ENCODE measurements around the gene POLR1B. TPM values are rescaled to one million over a fixed set of nuclear protein-coding genes. Genes with fewer than 3 reads are reported as not detected.

Gene POLR1B
- total and polyA plus RNA-seq, 2 of the 13 experiments (the other 11 are each of a cell fraction or from before 2014, with no cell fraction given), result 18.3 to 46.0 TPM

- WGBS (ENCODE audit: low lambda C conversion rate), result 93% methylated on average over 7 of the region's 7 CpGs
- DNase-seq (ENCODE audit: low spot score), result no peak
- Histone ChIP-seq H3K9me3 (ENCODE audit: low read length) (no peaks in the 10 kb centered on the region), H4K20me1 (ENCODE audit: insufficient read depth, low read length) (no peaks in the 10 kb centered on the region), H3K4me3 (replicated peaks in 1 of 3; ENCODE audit: insufficient read depth in 1 of 3, low read depth in 2 of 3, low read length in 3 of 3) (no peak overlapping the region), H3K36me3 (replicated peaks in 1 of 2; ENCODE audit: control insufficient read depth in 1 of 2, insufficient read depth in 2 of 2, low read length in 2 of 2) (peaks cover 11 to 18% of the 10 kb centered on the region in 2 experiments), H3K27ac (ENCODE audit: extremely low read length, insufficient read depth, low read length) (no peak overlapping the region), H3K27me3 (ENCODE audit: control insufficient read depth in 1 of 2, insufficient read depth in 2 of 2, low read length in 2 of 2) (peaks cover 0 to 4% of the 10 kb centered on the region in 2 experiments; a peak in 1 of 5 replicates), H3K79me2 (ENCODE audit: insufficient read depth, low read length) (peaks cover 4% of the 10 kb centered on the region), H3K9ac (ENCODE audit: insufficient read depth, low read depth, low read length) (no peak overlapping the region), H3K4me1 (ENCODE audit: insufficient read depth, low read length) (peaks cover 19% of the 10 kb centered on the region), H3K4me2 (ENCODE audit: low read depth, low read length) (no peak overlapping the region), H2AFZ (ENCODE audit: low read length) (no peak overlapping the region)
- ChIA-PET POLR2A (no interaction called here), CTCF (ENCODE audit: low intra/inter-chr PET ratio, low total read pairs) (no interaction called here)
- in situ Hi-C loops (cut with HindIII; ENCODE audit: extremely low pct_ligation_motif_present, low pct_unique_long_range_greater_than_20kb), result loop anchor here (5.0 kb wide), 1 partner anchor 98 kb away; the partner anchor contains the start of gene TTL
- TF ChIP-seq PAXIP1 (CRISPR knock-in tag; conservative IDR thresholded peaks at IDR 0.05) (no peak), ZNF121 (CRISPR knock-in tag; IDR thresholded peaks at IDR 0.05) (peak; percentile 69)
- no TSS peak for BruUV-seq (replicated peaks)
- no peak for ATAC-seq
- FAIRE-seq, result no peak
- intact Hi-C loops (cut with micrococcal nuclease; ENCODE audit: unreplicated experiment), result loop anchor here (5.0 to 10.0 kb wide), 2 partner anchors 38 to 325 kb away; partner anchors contain the start of genes POLR1B and ZC3H8
Observed at GRCh38 chr2:112580084-112580483, 37.8 kb downstream of the POLR1B start.

- no peak overlapping the region for H3K27ac ChIP-seq (ENCODE audit: extremely low read length, insufficient read depth, low read length)
- CTCF ChIA-PET (ENCODE audit: low intra/inter-chr PET ratio, low total read pairs), result interaction anchor here (0.7 to 1.9 kb wide), 4 partner anchors 102 to 144 kb away, joined by 3 to 5 read pairs (median 3); no protein-coding TSS in a partner anchor
- no peak overlapping the region for H2AFZ ChIP-seq (ENCODE audit: low read length)
- H3K4me3 ChIP-seq (replicated peaks in 1 of 3; ENCODE audit: insufficient read depth in 1 of 3, low read depth in 2 of 3, low read length in 3 of 3), result no peak overlapping the region
- H3K79me2 ChIP-seq (ENCODE audit: insufficient read depth, low read length), result peaks cover 10% of the 10 kb centered on the region
- H3K9me3 ChIP-seq (ENCODE audit: low read length), result no peaks in the 10 kb centered on the region
- ATAC-seq (no peak), DNase-seq (ENCODE audit: low spot score) (peak; percentile 60), FAIRE-seq (no peak)
- 49% methylated on average over 10 of the region's 10 CpGs for WGBS (ENCODE audit: low lambda C conversion rate)
- H3K4me1 ChIP-seq (ENCODE audit: insufficient read depth, low read length), result peaks cover 40% of the 10 kb centered on the region
- H3K4me2 ChIP-seq (ENCODE audit: low read depth, low read length), result 0 out of 2 replicates have a peak overlapping the region, but pooled peaks have one; percentile 91
- intact Hi-C loops (cut with micrococcal nuclease; ENCODE audit: unreplicated experiment) (loop anchor here (5.0 to 10.0 kb wide), 2 partner anchors 40 to 328 kb away; partner anchors contain the start of genes POLR1B and ZC3H8), in situ Hi-C loops (cut with HindIII; ENCODE audit: extremely low pct_ligation_motif_present, low pct_unique_long_range_greater_than_20kb) (loop anchor here (5.0 kb wide), 1 partner anchor 100 kb away; the partner anchor contains the start of gene TTL)
- H3K27me3 ChIP-seq (ENCODE audit: control insufficient read depth in 1 of 2, insufficient read depth in 2 of 2, low read length in 2 of 2), result peaks cover 0 to 4% of the 10 kb centered on the region in 2 experiments; a peak in 1 of 5 replicates
- no TSS peak for BruUV-seq (replicated peaks)
- no peaks in the 10 kb centered on the region for H4K20me1 ChIP-seq (ENCODE audit: insufficient read depth, low read length)
- H3K9ac ChIP-seq (ENCODE audit: insufficient read depth, low read depth, low read length), result peak overlapping the region; percentile 97; the same call in 1 of the 2 replicates
- peaks cover 6 to 12% of the 10 kb centered on the region in 2 experiments; a peak in 3 of 5 replicates for H3K36me3 ChIP-seq (replicated peaks in 1 of 2; ENCODE audit: control insufficient read depth in 1 of 2, insufficient read depth in 2 of 2, low read length in 2 of 2)
- POLR2A ChIA-PET, result interaction anchor here (0.7 to 3.3 kb wide), 2 partner anchors 143 to 419 kb away, joined by 3 to 30 read pairs; no protein-coding TSS in a partner anchor
- no peak for TF ChIP-seq PLRG1 (conservative IDR thresholded peaks at IDR 0.05)
- no peak for TF ChIP-seq ZBTB43 (CRISPR knock-in tag; conservative IDR thresholded peaks at IDR 0.05)
- TF ChIP-seq NCOA1 (CRISPR knock-in tag; IDR thresholded peaks at IDR 0.05), result no peak
- peak; percentile 58 for TF ChIP-seq STAG1 (CRISPR knock-in tag; IDR thresholded peaks at IDR 0.05)
- TF ChIP-seq MXD3 (CRISPR knock-in tag; IDR thresholded peaks at IDR 0.05), result no peak
- no peak for TF ChIP-seq ZNF547 (CRISPR knock-in tag; IDR thresholded peaks at IDR 0.05)
- TF ChIP-seq ARID3A (IDR thresholded peaks at IDR 0.05; ENCODE audit: low read depth, low read length), result peak; percentile 96
- TF ChIP-seq DPF2 (CRISPR knock-in tag; IDR thresholded peaks at IDR 0.05; ENCODE audit: borderline replicate concordance, low read depth), result no peak
- 0 out of 4 replicates have a peak, but pooled peaks of 1 of the 2 experiments have one; percentile 18 for TF ChIP-seq POLR2A (IDR thresholded peaks at IDR 0.05; ENCODE audit: insufficient read depth in 1 of 2, low read depth in 2 of 2, low read length in 2 of 2)
Observed at GRCh38 chr2:112582314-112582746, 40.1 kb downstream of the POLR1B start.

Data from HepG2 (cell line).